Uterus (tissue), 2 donors: ENCODE data around the gene MAST2.

Experiments
- CTCF ChIP-seq, 4 experiments: fragments of 200-600 bp in 2 of 4; fragments of 450-650 bp in 2 of 4; sonication (generic) in 2 of 4; IDR thresholded peaks; one replicate each; pipeline ENCODE4 v1.5.1; 2016 to 2019; ENCODE audit warnings: antibody characterized with exemption in 4 of 4, mild to moderate bottlenecking in 2 of 4, moderate library complexity in 1 of 4
- POLR2A ChIP-seq, 2 donors: fragments of 450-650 bp; IDR thresholded peaks; one replicate each; pipeline ENCODE4 v1.6.1; 2016; ENCODE audit warnings: antibody characterized with exemption in 2 of 2, mild to moderate bottlenecking in 1 of 2, moderate library complexity in 1 of 2

DNA sequence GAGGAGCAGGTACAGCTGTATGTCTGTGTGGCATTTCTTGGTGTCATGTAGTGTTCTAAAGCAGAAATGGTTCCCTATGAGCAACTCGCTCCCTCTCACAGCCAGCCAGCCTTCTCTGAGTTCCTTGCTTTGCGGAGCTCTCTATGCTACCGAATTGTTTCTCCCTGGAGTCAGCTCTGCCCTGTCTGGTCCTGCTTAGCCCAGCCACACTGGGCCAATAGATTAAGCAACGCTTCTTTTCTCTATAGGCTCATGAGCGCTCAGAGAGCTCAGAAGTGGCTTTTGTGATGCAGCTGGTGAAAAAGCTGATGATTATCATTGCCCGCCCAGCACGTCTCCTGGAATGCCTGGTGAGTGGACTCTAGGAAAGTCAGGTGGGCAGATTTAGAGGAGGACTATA, 215.9 kb downstream of the MAST2 start:
- no peak for TF ChIP-seq CTCF (IDR thresholded peaks at IDR 0.05)
- no peak for TF ChIP-seq POLR2A (IDR thresholded peaks at IDR 0.05)
